Keratinocyte (primary cell): ENCODE measurements around the gene WWC2. TPM values are rescaled to one million over a fixed set of nuclear protein-coding genes. Genes with fewer than 3 reads are reported as not detected.

Experiments used
- DNase-seq: peaks from one replicate; pipeline ENCODE4 v3.0.0-alpha.2; 2011; ENCODE audit warnings: low read depth, missing footprints, low spot score
- FAIRE-seq: peaks from 2 replicates; lab custom pipeline; 2011; peaks lifted over from hg19 to GRCh38; lab: Jason Lieb, UNC
- H2AFZ ChIP-seq: 2 replicates; pipeline ENCODE4 v1.6.0; 2012; ENCODE audit warnings: low read length, control low read depth, inconsistent platforms; ENCODE audit not compliant: control insufficient read depth
- H3K27ac ChIP-seq: 2 replicates; pipeline ENCODE4 v1.5.1; 2011; ENCODE audit warnings: low read length; ENCODE audit not compliant: control insufficient read depth, insufficient read depth
- H3K27me3 ChIP-seq: 3 replicates; pipeline ENCODE4 v1.6.0; 2011; ENCODE audit warnings: low read length; ENCODE audit not compliant: control insufficient read depth, insufficient read depth; ENCODE audit errors: extremely low read depth
- H3K36me3 ChIP-seq, 2 experiments: 2 replicates in 1 of 2; 3 replicates in 1 of 2; pipeline ENCODE4 v1.5.1; 2011; ENCODE audit warnings: low read length in 2 of 2, mild to moderate bottlenecking in 1 of 2; ENCODE audit not compliant: control insufficient read depth in 2 of 2, insufficient read depth in 2 of 2; ENCODE audit errors: extremely low read depth in 1 of 2
- H3K4me1 ChIP-seq: 3 replicates; pipeline ENCODE4 v1.5.1; 2011; ENCODE audit warnings: low read length; ENCODE audit not compliant: control insufficient read depth, insufficient read depth; ENCODE audit errors: extremely low read depth
- H3K4me2 ChIP-seq: 3 replicates; pipeline ENCODE4 v1.6.0; 2011; ENCODE audit warnings: low read depth, low read length; ENCODE audit not compliant: control insufficient read depth, insufficient read depth; ENCODE audit errors: extremely low read depth
- H3K4me3 ChIP-seq, 3 experiments: fragments of 200-600 bp in 1 of 3; sonication (generic) in 1 of 3; 2 replicates in 2 of 3; 3 replicates in 1 of 3; pipeline ENCODE4 v1.5.1; 2011 to 2016; ENCODE audit warnings: low read length in 3 of 3, mild to moderate bottlenecking in 3 of 3, control low read depth in 2 of 3, inconsistent platforms in 1 of 3, low read depth in 1 of 3, mixed read lengths in 1 of 3, mixed run types in 1 of 3, moderate library complexity in 1 of 3; ENCODE audit not compliant: control insufficient read depth in 2 of 3, insufficient read depth in 2 of 3; ENCODE audit errors: extremely low read depth in 1 of 3
- H3K79me2 ChIP-seq: 2 replicates; pipeline ENCODE4 v1.6.0; 2012; ENCODE audit warnings: low read length; ENCODE audit not compliant: control insufficient read depth, insufficient read depth
- H3K9ac ChIP-seq: 3 replicates; pipeline ENCODE4 v1.6.0; 2011; ENCODE audit warnings: low read length; ENCODE audit not compliant: control insufficient read depth, insufficient read depth; ENCODE audit errors: extremely low read depth
- H3K9me1 ChIP-seq: 3 replicates; pipeline ENCODE4 v1.6.0; 2011; ENCODE audit warnings: low read length; ENCODE audit not compliant: control insufficient read depth, insufficient read depth; ENCODE audit errors: extremely low read depth
- H3K9me3 ChIP-seq: 2 replicates; pipeline ENCODE4 v1.5.1; 2012; ENCODE audit warnings: low read depth, low read length; ENCODE audit not compliant: control insufficient read depth
- H4K20me1 ChIP-seq: 3 replicates; pipeline ENCODE4 v1.6.0; 2011; ENCODE audit warnings: low read length; ENCODE audit not compliant: control insufficient read depth, insufficient read depth; ENCODE audit errors: extremely low read depth
- EZH2 ChIP-seq: IDR thresholded peaks from one replicate; pipeline ENCODE4 v1.6.1; 2012; ENCODE audit warnings: inconsistent platforms, mild to moderate bottlenecking, low read length, moderate library complexity
- dilution Hi-C: fragments of 300-500 bp; cut with MboI; formaldehyde crosslinking; loops from one replicate; pipeline ENCODE4 v1.7.0; 2020; ENCODE audit warnings: low sequenced_read_pairs; ENCODE audit not compliant: extremely low pct_ligation_motif_present
- polyA plus RNA-seq, 5 experiments: library from polyadenylated mRNA; depleted of rRNA in 3 of 5; stranded (reverse) in 3 of 5; stranded (forward) in 1 of 5; unstranded in 1 of 5; fragments of >200 nt; gene quantifications; 1 replicate in 1 of 5; 2 replicates in 3 of 5; 3 replicates in 1 of 5; pipeline versions ENCODE4 v1.2.1 to v1.2.3, GENCODE V29; 2011 to 2012; ENCODE audit warnings: missing spikeins in 2 of 5, low read depth in 1 of 5, low replicate concordance in 1 of 5
- TF ChIP-seq, protein P1 (sequence below), 3 experiments: IDR thresholded peaks in 1 of 3; conservative IDR thresholded peaks in 1 of 3; optimal IDR thresholded peaks in 1 of 3; 2 replicates in 2 of 3; 3 replicates in 1 of 3; pipeline versions ENCODE3 to v1.5.1; 2011; ENCODE audit warnings: low read length in 3 of 3, mild to moderate bottlenecking in 3 of 3, moderate library complexity in 2 of 3, control low read depth in 1 of 3, inconsistent platforms in 1 of 3; ENCODE audit not compliant: insufficient read depth in 2 of 3; ENCODE audit errors: extremely low read depth in 1 of 3

Gene WWC2
- polyA plus RNA-seq, 1 donor (not counting 4 experiments of a cell fraction or from before 2014, with no cell fraction given): 15.4 TPM

- H3K27ac ChIP-seq: no peak overlapping the region
- TF ChIP-seq, protein P1, sequence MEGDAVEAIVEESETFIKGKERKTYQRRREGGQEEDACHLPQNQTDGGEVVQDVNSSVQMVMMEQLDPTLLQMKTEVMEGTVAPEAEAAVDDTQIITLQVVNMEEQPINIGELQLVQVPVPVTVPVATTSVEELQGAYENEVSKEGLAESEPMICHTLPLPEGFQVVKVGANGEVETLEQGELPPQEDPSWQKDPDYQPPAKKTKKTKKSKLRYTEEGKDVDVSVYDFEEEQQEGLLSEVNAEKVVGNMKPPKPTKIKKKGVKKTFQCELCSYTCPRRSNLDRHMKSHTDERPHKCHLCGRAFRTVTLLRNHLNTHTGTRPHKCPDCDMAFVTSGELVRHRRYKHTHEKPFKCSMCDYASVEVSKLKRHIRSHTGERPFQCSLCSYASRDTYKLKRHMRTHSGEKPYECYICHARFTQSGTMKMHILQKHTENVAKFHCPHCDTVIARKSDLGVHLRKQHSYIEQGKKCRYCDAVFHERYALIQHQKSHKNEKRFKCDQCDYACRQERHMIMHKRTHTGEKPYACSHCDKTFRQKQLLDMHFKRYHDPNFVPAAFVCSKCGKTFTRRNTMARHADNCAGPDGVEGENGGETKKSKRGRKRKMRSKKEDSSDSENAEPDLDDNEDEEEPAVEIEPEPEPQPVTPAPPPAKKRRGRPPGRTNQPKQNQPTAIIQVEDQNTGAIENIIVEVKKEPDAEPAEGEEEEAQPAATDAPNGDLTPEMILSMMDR (optimal IDR thresholded peaks at IDR 0.05 in 1 of 3, IDR thresholded peaks at IDR 0.05 in 1 of 3, conservative IDR thresholded peaks at IDR 0.05 in 1 of 3; ENCODE audit: extremely low read depth in 1 of 3, insufficient read depth in 2 of 3, low read length in 3 of 3): no peak
- no peak for TF ChIP-seq EZH2
- H2AFZ ChIP-seq: no peak overlapping the region
- H3K79me2 ChIP-seq: peaks cover 41% of the 10 kb centered on the region
- H3K4me1 ChIP-seq: peaks cover 9% of the 10 kb centered on the region
- no peaks in the 10 kb centered on the region for H3K36me3 ChIP-seq
- no peaks in the 10 kb centered on the region for H3K9me1 ChIP-seq
- dilution Hi-C loops: no loop called here
- DNase-seq (no peak), FAIRE-seq (no peak)
- no peaks in the 10 kb centered on the region for H4K20me1 ChIP-seq
- no peaks in the 10 kb centered on the region for H3K9me3 ChIP-seq
- H3K4me3 ChIP-seq: no peak overlapping the region
- H3K27me3 ChIP-seq: no peaks in the 10 kb centered on the region
- H3K9ac ChIP-seq: no peak overlapping the region
- no peak overlapping the region for H3K4me2 ChIP-seq
Observed at GRCh38 chr4:183180621-183181020, 81.6 kb downstream of the WWC2 start.

GRCh38 chr4:183181081-183181480 is 82.0 kb downstream of the WWC2 start:
- Histone ChIP-seq H3K79me2 (peaks cover 41% of the 10 kb centered on the region), H3K27me3 (no peaks in the 10 kb centered on the region)
- dilution Hi-C loops: no loop called here

More at GRCh38 chr4:183181081-183181480, 82.0 kb downstream of the WWC2 start:
- Histone ChIP-seq H2AFZ (no peak overlapping the region), H3K9ac (no peak overlapping the region), H4K20me1 (no peaks in the 10 kb centered on the region), H3K4me3 (no peak overlapping the region), H3K9me3 (no peaks in the 10 kb centered on the region), H3K27ac (no peak overlapping the region), H3K9me1 (no peaks in the 10 kb centered on the region), H3K36me3 (no peaks in the 10 kb centered on the region), H3K4me1 (peaks cover 5% of the 10 kb centered on the region), H3K4me2 (no peak overlapping the region)
- no peak for DNase-seq
- TF ChIP-seq, protein P1 (optimal IDR thresholded peaks at IDR 0.05 in 1 of 3, IDR thresholded peaks at IDR 0.05 in 1 of 3, conservative IDR thresholded peaks at IDR 0.05 in 1 of 3; ENCODE audit: extremely low read depth in 1 of 3, insufficient read depth in 2 of 3, low read length in 3 of 3): no peak
- no peak for TF ChIP-seq EZH2
- FAIRE-seq: no peak
